GM23338 (cell line): ENCODE measurements around the gene CCNF. TPM values are rescaled to one million over a fixed set of nuclear protein-coding genes. Genes with fewer than 3 reads are reported as not detected.

ENCODE experiments used
- ATAC-seq: fragments of 200-7000 bp; cut with Tn5 transposase; 3 replicates; pipeline ENCODE4 v1.9.1; 2020
- DNase-seq: peaks from one replicate; pipeline ENCODE4 v3.0.0-alpha.2; 2015; ENCODE audit warnings: low spot score
- H2AFZ ChIP-seq: fragments of 200-600 bp; sonication (generic); 2 replicates; pipeline ENCODE4 v1.8.0; 2016; ENCODE audit warnings: antibody characterized with exemption, mild to moderate bottlenecking, moderate library complexity
- H3F3A ChIP-seq: fragments of 200-600 bp; sonication (generic); replicated peaks from 2 replicates; pipeline ENCODE4 v1.8.0; 2017; ENCODE audit warnings: antibody characterized with exemption, mixed run types, low read depth
- H3K27ac ChIP-seq: fragments of 200-600 bp; sonication (generic); 2 replicates; pipeline ENCODE4 v1.6.1; 2016; ENCODE audit warnings: low read depth
- H3K27me3 ChIP-seq: fragments of 200-600 bp; sonication (generic); 2 replicates; pipeline ENCODE4 v1.8.0; 2016; ENCODE audit warnings: mild to moderate bottlenecking, mixed run types, moderate library complexity; ENCODE audit not compliant: insufficient read depth
- H3K36me3 ChIP-seq: fragments of 200-600 bp; sonication (generic); 2 replicates; pipeline ENCODE4 v1.8.0; 2016; ENCODE audit warnings: mild to moderate bottlenecking; ENCODE audit not compliant: insufficient read depth
- H3K4me1 ChIP-seq: fragments of 200-600 bp; sonication (generic); 2 replicates; pipeline ENCODE4 v1.8.0; 2016; ENCODE audit warnings: mild to moderate bottlenecking, moderate library complexity; ENCODE audit not compliant: insufficient read depth
- H3K4me2 ChIP-seq: fragments of 200-600 bp; sonication (generic); 2 replicates; pipeline ENCODE4 v1.7.1; 2017; ENCODE audit warnings: mixed run types
- H3K4me3 ChIP-seq: fragments of 200-600 bp; sonication (generic); 2 replicates; pipeline ENCODE4 v1.6.1; 2016; ENCODE audit warnings: mixed run types
- H3K79me2 ChIP-seq: fragments of 200-600 bp; sonication (generic); replicated peaks from 2 replicates; pipeline ENCODE4 v1.8.0; 2017; ENCODE audit warnings: mild to moderate bottlenecking; ENCODE audit not compliant: insufficient read depth
- H3K9me2 ChIP-seq: fragments of 200-600 bp; sonication (generic); 2 replicates; pipeline ENCODE4 v1.8.0; 2017; ENCODE audit not compliant: insufficient read depth
- H4K20me1 ChIP-seq: fragments of 200-600 bp; sonication (generic); replicated peaks from 2 replicates; pipeline ENCODE4 v1.8.0; 2017; ENCODE audit warnings: mild to moderate bottlenecking; ENCODE audit not compliant: insufficient read depth
- H3K27ac Mint-ChIP-seq: 2 replicates; pipeline ENCODE4 v1.8.0; 2020; ENCODE audit warnings: inconsistent platforms, mild to moderate bottlenecking, moderate library complexity, mixed read lengths
- H3K27me3 Mint-ChIP-seq: 3 replicates; pipeline ENCODE4 v1.8.0; 2022; ENCODE audit warnings: low read depth, mild to moderate bottlenecking, moderate library complexity, mixed read lengths, inconsistent platforms; ENCODE audit not compliant: insufficient read depth, poor library complexity
- H3K36me3 Mint-ChIP-seq: 3 replicates; pipeline ENCODE4 v1.8.0; 2021; ENCODE audit warnings: low read depth, mild to moderate bottlenecking, inconsistent platforms, moderate library complexity, mixed read lengths
- H3K4me1 Mint-ChIP-seq: 3 replicates; pipeline ENCODE4 v1.8.0; 2020; ENCODE audit warnings: mild to moderate bottlenecking, inconsistent platforms, mixed read lengths
- H3K4me3 Mint-ChIP-seq: 3 replicates; pipeline ENCODE4 v1.8.0; 2021; ENCODE audit warnings: moderate library complexity, mild to moderate bottlenecking, inconsistent platforms, mixed read lengths
- H3K9me3 Mint-ChIP-seq: 3 replicates; pipeline ENCODE4 v1.8.0; 2020; ENCODE audit warnings: moderate library complexity, mild to moderate bottlenecking, inconsistent platforms, mixed read lengths
- CTCF ChIP-seq, 2 experiments: fragments of 200-600 bp in 1 of 2; sonication (generic) in 1 of 2; conservative IDR thresholded peaks; 2 replicates each; pipeline versions ENCODE4 v1.5.1 to v1.6.1; 2016 to 2017; ENCODE audit warnings: antibody characterized with exemption in 2 of 2, low read depth in 2 of 2, mild to moderate bottlenecking in 2 of 2, moderate library complexity in 1 of 2
- ETS1 ChIP-seq: IDR thresholded peaks from 2 replicates; pipeline ENCODE4 v1.6.1; 2016; ENCODE audit warnings: antibody characterized with exemption
- EZH2 ChIP-seq: fragments of 200-600 bp; sonication (generic); IDR thresholded peaks from one replicate; pipeline ENCODE4 v1.8.0; 2017; ENCODE audit warnings: antibody characterized with exemption, mild to moderate bottlenecking, low read depth; ENCODE audit not compliant: unreplicated experiment
- EZH2phosphoT487 ChIP-seq: fragments of 200-600 bp; sonication (generic); IDR thresholded peaks from one replicate; pipeline ENCODE4 v1.8.1; 2018; ENCODE audit warnings: antibody characterized with exemption; ENCODE audit not compliant: unreplicated experiment
- ZNF114 ChIP-seq: fragments of 250-450 bp; sonication (Bioruptor Pico); IDR thresholded peaks from 2 replicates; pipeline ENCODE4 v1.5.0; 2020; ENCODE audit warnings: mild to moderate bottlenecking, moderate library complexity
- ZNF331 ChIP-seq: fragments of 250-450 bp; sonication (Bioruptor Pico); IDR thresholded peaks from 2 replicates; pipeline ENCODE4 v1.5.0; 2020; ENCODE audit warnings: low read depth, mild to moderate bottlenecking, moderate library complexity
- ZNF462 ChIP-seq: fragments of 250-450 bp; sonication (Bioruptor Pico); IDR thresholded peaks from 2 replicates; pipeline ENCODE4 v1.5.0; 2020; ENCODE audit warnings: mild to moderate bottlenecking, moderate library complexity
- polyA plus RNA-seq: library from polyadenylated mRNA; unstranded; fragments of >200 nt; fragmentation: Nextera tagmentation; extraction: Ambion mirVana; gene quantifications from 2 replicates; pipeline ENCODE4 v1.2.1, GENCODE V29; 2016
- total RNA-seq: library from RNA; depleted of rRNA; stranded (reverse); fragments of >200 nt; shearing (Covaris generic); gene quantifications from 2 replicates; pipeline ENCODE4 v1.2.3, GENCODE V29; 2014

The CCNF gene
- total and polyA plus RNA-seq, 2 experiments from 2014 or later: 21.2 to 54.2 TPM

- TF ChIP-seq ZNF114 (CRISPR knock-in tag) (no peak), ETS1 (no peak), CTCF (conservative IDR thresholded peaks at IDR 0.05; ENCODE audit: low read depth in 2 of 2) (no peak), ZNF331 (CRISPR knock-in tag) (no peak), EZH2phosphoT487 (no peak), EZH2 (no peak), ZNF462 (CRISPR knock-in tag) (no peak)
- Histone ChIP-seq H3K4me1 (no peaks in the 10 kb centered on the region), H4K20me1 (no peaks in the 10 kb centered on the region; the same call in 1 of the 2 replicates), H2AFZ (no peak overlapping the region), H3K27ac (no peak overlapping the region), H3K9me2 (no peaks in the 10 kb centered on the region), H3K4me2 (no peak overlapping the region), H3K79me2 (0 out of 2 replicates have a peak, but pooled peaks cover 3% of the 10 kb centered on the region), H3F3A (no peaks in the 10 kb centered on the region), H3K27me3 (no peaks in the 10 kb centered on the region), H3K4me3 (no peak overlapping the region), H3K36me3 (no peaks in the 10 kb centered on the region)
- Mint-ChIP-seq H3K36me3 (no peaks in the 10 kb centered on the region; the same call in 2 of the 3 replicates), H3K4me1 (peaks cover 20% of the 10 kb centered on the region), H3K27me3 (peaks cover 17% of the 10 kb centered on the region), H3K27ac (no peak overlapping the region), H3K4me3 (no peak overlapping the region), H3K9me3 (no peaks in the 10 kb centered on the region)
- ATAC-seq (no peak), DNase-seq (no peak)
Observed at GRCh38 chr16:2487903-2488531, 58.8 kb downstream of the CCNF start.
